Sigmoid colon (tissue), 7 donors: ENCODE results near the gene SEC24C. TPM values are rescaled to one million over a fixed set of nuclear protein-coding genes. Genes with fewer than 3 reads are reported as not detected.
"Not testable (repeated sequence)": the region's sequence is repeated elsewhere in the genome, so short reads cannot be mapped to it uniquely, and the experiment has no call there.

Source experiments
- DNase-seq: peaks from one replicate; pipeline ENCODE4 v3.0.0-alpha.2; 2019
- H3K27ac ChIP-seq, 4 donors: fragments of 200-600 bp; sonication (generic); one replicate each; pipeline ENCODE4 v1.5.1; 2016 to 2019; ENCODE audit warnings: mild to moderate bottlenecking in 1 of 4
- H3K27me3 ChIP-seq, 3 donors: fragments of 200-600 bp; sonication (generic); one replicate each; pipeline ENCODE4 v1.5.1; 2019; ENCODE audit warnings: mild to moderate bottlenecking in 1 of 3
- H3K36me3 ChIP-seq, 4 donors: fragments of 200-600 bp; sonication (generic); one replicate each; pipeline ENCODE4 v1.5.1; 2016 to 2019
- H3K4me1 ChIP-seq, 4 donors: fragments of 200-600 bp; sonication (generic); one replicate each; pipeline ENCODE4 v1.5.1; 2017 to 2019
- H3K4me3 ChIP-seq, 4 donors: fragments of 200-600 bp; sonication (generic); one replicate each; pipeline ENCODE4 v1.5.1; 2017 to 2019; ENCODE audit warnings: mild to moderate bottlenecking in 2 of 4, moderate library complexity in 1 of 4
- H3K9me3 ChIP-seq, 4 donors: fragments of 200-600 bp in 3 of 4; sonication (generic) in 3 of 4; one replicate each; pipeline versions ENCODE4 v1.5.1 to v1.6.1; 2013 to 2019
- EP300 ChIP-seq, 4 donors: sonication (generic); formaldehyde crosslinking; IDR thresholded peaks; one replicate each; pipeline ENCODE4 v1.6.1; 2017; ENCODE audit warnings: antibody characterized with exemption in 4 of 4
- POLR2A ChIP-seq, 2 donors: fragments of 450-650 bp; IDR thresholded peaks; one replicate each; pipeline ENCODE4 v1.6.1; 2016; ENCODE audit warnings: antibody characterized with exemption in 2 of 2, mild to moderate bottlenecking in 2 of 2, moderate library complexity in 2 of 2
- POLR2AphosphoS5 ChIP-seq, 4 donors: sonication (generic); formaldehyde crosslinking; IDR thresholded peaks; one replicate each; pipeline ENCODE4 v1.6.1; 2017; ENCODE audit warnings: antibody characterized with exemption in 4 of 4
- WGBS, 2 donors: extraction: QIAGEN DNeasy Blood & Tissue Kit; methylation state at CpG; one replicate each; pipeline ENCODE4 v1.1.7; 2013; 5-methylcytosine and 5-hydroxymethylcytosine counted together
- intact Hi-C: fragments of 100-400 bp; cut with DNase I; formaldehyde crosslinking; loops from one replicate; pipeline ENCODE4 v1.15.1; 2023
- polyA plus RNA-seq, 3 donors: library from polyadenylated mRNA; stranded (reverse); fragments of 200-250 nt; gene quantifications; one replicate each; pipeline ENCODE4 v1.2.3, GENCODE V29; 2013
- total RNA-seq, 4 donors: library from RNA; depleted of rRNA; stranded (reverse); fragments of >200 nt; gene quantifications; one replicate each; pipeline ENCODE4 v1.1.0, GENCODE V29; 2016
- TF ChIP-seq, protein P1 (sequence below), 4 experiments: fragments of 450-650 bp in 3 of 4; fragments of 200-600 bp in 1 of 4; IDR thresholded peaks; one replicate each; pipeline ENCODE4 v1.5.1; 2016 to 2019; ENCODE audit warnings: antibody characterized with exemption in 4 of 4, mild to moderate bottlenecking in 3 of 4, moderate library complexity in 2 of 4
- donor health status: healthy with polysubstance abuse.
- donor health status: Bipolar disorder and iron deficiency.
- donor health status: healthy.

Gene SEC24C
- total and polyA plus RNA-seq, 7 donors: 25.2 to 52.3 (median 37.5) TPM

DNA sequence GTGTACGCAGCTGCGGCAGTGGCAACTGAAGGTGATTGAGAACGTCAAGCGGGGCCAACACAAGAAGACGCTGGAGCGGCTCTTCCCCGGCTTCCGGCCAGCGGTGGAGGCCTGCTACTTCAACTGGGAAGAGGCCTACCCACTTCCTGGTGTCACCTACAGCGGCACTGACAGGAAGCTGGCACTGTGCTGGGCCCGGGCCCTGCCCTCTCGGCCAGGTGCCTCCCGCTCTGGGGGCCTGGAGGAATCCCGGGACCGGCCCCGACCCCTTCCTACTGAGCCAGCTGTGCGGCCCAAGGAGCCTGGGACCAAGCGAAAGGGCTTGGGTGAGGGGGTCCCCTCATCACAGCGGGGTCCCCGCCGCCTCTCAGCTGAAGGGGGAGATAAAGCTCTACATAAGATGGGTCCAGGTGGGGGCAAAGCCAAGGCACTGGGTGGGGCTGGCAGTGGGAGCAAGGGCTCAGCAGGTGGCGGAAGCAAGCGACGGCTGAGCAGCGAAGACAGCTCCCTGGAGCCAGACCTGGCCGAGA is 47.8 kb downstream of the SEC24C start:
- Histone ChIP-seq H3K36me3 (peaks cover 60 to 83% (median 78%) of the 10 kb centered on the region in 4 donors), H3K9me3 (no peaks in the 10 kb centered on the region), H3K4me1 (peaks cover 0 to 19% (median 16%) of the 10 kb centered on the region in 4 donors), H3K27ac (no peak overlapping the region), H3K4me3 (no peak overlapping the region), H3K27me3 (no peaks in the 10 kb centered on the region)
- intact Hi-C loops: no loop called here
- no peak for DNase-seq
- no peak for TF ChIP-seq POLR2A (IDR thresholded peaks at IDR 0.05)
- TF ChIP-seq POLR2AphosphoS5 (IDR thresholded peaks at IDR 0.05): no peak
- no peak for TF ChIP-seq EP300 (IDR thresholded peaks at IDR 0.05)
- TF ChIP-seq, protein P1, sequence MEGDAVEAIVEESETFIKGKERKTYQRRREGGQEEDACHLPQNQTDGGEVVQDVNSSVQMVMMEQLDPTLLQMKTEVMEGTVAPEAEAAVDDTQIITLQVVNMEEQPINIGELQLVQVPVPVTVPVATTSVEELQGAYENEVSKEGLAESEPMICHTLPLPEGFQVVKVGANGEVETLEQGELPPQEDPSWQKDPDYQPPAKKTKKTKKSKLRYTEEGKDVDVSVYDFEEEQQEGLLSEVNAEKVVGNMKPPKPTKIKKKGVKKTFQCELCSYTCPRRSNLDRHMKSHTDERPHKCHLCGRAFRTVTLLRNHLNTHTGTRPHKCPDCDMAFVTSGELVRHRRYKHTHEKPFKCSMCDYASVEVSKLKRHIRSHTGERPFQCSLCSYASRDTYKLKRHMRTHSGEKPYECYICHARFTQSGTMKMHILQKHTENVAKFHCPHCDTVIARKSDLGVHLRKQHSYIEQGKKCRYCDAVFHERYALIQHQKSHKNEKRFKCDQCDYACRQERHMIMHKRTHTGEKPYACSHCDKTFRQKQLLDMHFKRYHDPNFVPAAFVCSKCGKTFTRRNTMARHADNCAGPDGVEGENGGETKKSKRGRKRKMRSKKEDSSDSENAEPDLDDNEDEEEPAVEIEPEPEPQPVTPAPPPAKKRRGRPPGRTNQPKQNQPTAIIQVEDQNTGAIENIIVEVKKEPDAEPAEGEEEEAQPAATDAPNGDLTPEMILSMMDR (IDR thresholded peaks at IDR 0.05): no peak
- WGBS, 2 donors: 94 to 96% methylated on average over 26 of the region's 26 CpGs

DNA sequence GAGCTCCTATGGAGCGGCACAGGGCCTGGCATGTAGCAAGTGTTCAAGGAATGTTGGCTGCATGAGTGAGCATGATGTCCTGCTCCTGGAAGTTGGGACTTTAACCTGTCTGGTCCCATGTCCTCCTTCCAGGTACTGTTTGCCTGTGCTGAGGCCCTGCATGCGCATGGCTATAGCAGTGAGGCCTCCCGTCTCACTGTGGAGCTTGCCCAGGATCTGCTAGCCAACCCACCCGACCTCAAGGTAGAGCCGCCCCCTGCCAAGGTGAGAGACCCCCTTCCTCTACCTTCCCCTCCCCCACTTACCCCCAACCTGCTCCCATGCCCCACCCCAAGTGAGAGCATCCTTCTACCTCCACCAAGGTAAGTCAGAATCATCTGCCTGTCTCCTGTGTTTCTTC is 49.3 kb downstream of the SEC24C start:
- Histone ChIP-seq H3K27me3 (no peaks in the 10 kb centered on the region), H3K9me3 (no peaks in the 10 kb centered on the region), H3K36me3 (peaks cover 64 to 98% (median 90%) of the 10 kb centered on the region in 4 donors), H3K27ac (no peak overlapping the region), H3K4me1 (peaks cover 0 to 4% (median under 1%) of the 10 kb centered on the region in 4 donors), H3K4me3 (no peak overlapping the region)
- DNase-seq: no peak
- WGBS, 2 donors: 93 to 94% methylated on average over 5 of the region's 5 CpGs
- TF ChIP-seq POLR2A (IDR thresholded peaks at IDR 0.05): no peak
- TF ChIP-seq, protein P1 (IDR thresholded peaks at IDR 0.05): no peak
- intact Hi-C loops: no loop called here

DNA sequence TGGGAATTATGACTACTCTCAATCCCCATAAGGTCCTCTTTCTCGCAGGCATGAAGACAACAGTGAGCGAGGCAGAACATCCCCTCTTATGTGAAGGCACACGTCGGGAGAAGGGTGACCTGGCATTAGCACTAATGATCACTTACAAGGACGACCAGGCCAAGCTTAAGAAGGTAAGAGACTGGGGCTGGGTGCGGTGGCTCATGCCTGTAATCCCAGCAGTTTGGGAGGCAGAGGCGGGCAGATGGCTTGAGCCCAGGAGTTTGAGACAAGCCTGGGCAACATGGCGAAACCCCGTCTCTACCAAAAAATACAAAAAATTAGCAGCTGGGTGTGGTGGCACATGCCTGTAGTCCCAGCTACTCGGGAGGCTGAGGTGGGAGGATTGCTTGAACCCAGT is 51.3 kb downstream of the SEC24C start:
- H3K36me3 ChIP-seq: peaks cover 53 to 100% (median 86%) of the 10 kb centered on the region in 4 donors
- H3K4me3 ChIP-seq, H3K4me1 ChIP-seq, H3K27ac ChIP-seq, H3K27me3 ChIP-seq, intact Hi-C loops, DNase-seq, H3K9me3 ChIP-seq: not testable (repeated sequence)
- 95 to 96% methylated on average over 10 of the region's 10 CpGs for WGBS, 2 donors

DNA sequence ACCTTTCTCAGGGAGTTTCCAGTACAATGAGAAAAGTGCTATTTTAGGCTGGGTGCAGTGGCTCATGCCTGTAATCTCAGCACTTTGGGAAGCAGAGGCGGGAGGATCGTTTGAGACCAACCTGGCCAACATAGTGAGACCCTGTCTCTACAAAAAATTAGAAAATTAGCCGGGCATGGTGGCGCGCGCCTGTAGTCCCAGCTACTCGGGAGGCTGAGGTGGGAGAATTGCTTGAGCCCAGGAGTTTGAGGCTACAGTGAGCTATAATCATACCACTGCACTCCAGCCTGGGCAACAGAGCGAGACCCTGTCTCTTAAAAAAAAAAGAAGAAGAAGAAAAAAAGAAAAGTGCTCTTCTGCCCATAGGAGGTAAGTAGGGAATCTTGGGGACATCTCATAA is 51.9 kb downstream of the SEC24C start:
- peaks cover 51 to 100% (median 86%) of the 10 kb centered on the region in 4 donors for H3K36me3 ChIP-seq
- DNase-seq, H3K4me1 ChIP-seq, H3K4me3 ChIP-seq, H3K9me3 ChIP-seq, intact Hi-C loops, H3K27ac ChIP-seq, H3K27me3 ChIP-seq: not testable (repeated sequence)
- WGBS, 2 donors: 96 to 97% methylated on average over 8 of the region's 8 CpGs

DNA sequence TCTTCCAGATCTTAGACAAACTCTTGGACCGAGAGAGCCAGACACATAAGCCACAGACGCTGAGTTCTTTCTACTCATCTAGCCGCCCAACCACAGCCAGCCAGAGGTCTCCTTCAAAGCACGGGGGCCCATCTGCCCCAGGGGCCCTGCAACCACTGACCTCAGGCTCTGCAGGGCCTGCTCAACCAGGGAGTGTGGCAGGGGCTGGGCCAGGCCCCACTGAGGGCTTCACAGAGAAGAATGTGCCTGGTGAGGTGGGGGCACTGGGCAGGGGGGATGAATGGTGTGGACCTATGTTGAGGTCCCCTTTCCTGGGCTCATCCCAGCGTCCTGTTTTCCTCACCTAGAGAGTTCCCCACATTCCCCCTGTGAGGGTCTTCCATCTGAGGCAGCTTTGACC is 52.6 kb downstream of the SEC24C start:
- intact Hi-C loops: no loop called here
- no peak overlapping the region for H3K4me3 ChIP-seq
- WGBS, 2 donors: 89 to 94% methylated on average over 5 of the region's 5 CpGs
- H3K27me3 ChIP-seq: no peaks in the 10 kb centered on the region
- no peaks in the 10 kb centered on the region for H3K9me3 ChIP-seq
- no peaks in the 10 kb centered on the region for H3K4me1 ChIP-seq
- no peak overlapping the region for H3K27ac ChIP-seq
- peak; percentile 60 for DNase-seq
- TF ChIP-seq POLR2AphosphoS5 (IDR thresholded peaks at IDR 0.05): no peak
- TF ChIP-seq, protein P1 (IDR thresholded peaks at IDR 0.05): no peak
- TF ChIP-seq EP300 (IDR thresholded peaks at IDR 0.05): no peak
- TF ChIP-seq POLR2A (IDR thresholded peaks at IDR 0.05): no peak
- H3K36me3 ChIP-seq: peaks cover 51 to 100% (median 86%) of the 10 kb centered on the region in 4 donors

DNA sequence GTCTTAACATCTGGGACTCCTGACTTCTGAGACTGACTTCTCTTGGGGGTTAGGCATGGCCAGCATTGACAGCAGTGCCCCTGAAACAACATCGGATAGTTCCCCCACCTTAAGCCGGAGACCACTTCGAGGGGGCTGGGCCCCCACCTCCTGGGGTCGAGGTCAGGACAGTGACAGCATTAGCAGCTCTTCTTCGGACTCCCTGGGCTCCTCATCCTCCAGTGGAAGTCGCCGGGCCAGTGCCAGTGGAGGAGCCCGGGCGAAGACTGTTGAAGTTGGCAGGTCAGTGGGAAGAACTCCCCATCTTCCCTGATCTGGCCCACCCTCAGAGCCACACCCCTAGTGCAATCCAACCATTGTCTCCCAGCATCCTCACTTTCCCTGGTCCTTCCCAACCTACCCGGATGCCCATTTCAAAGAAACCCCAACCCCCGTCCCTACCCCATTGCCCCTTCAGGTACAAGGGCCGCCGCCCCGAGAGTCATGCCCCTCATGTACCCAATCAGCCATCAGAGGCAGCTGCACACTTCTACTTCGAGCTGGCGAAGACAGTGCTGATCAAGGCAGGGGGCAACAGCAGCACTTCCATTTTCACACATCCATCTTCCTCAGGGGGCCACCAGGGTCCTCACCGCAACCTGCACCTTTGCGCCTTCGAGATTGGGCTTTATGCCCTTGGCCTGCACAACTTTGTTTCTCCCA is 53.3 kb downstream of the SEC24C start:
- 93% methylated on average over 19 of the region's 19 CpGs for WGBS, 2 donors
- peak; percentile 64 for DNase-seq
- TF ChIP-seq, protein P1 (IDR thresholded peaks at IDR 0.05): no peak
- no peak for TF ChIP-seq EP300 (IDR thresholded peaks at IDR 0.05)
- no peak for TF ChIP-seq POLR2AphosphoS5 (IDR thresholded peaks at IDR 0.05)
- no peak for TF ChIP-seq POLR2A (IDR thresholded peaks at IDR 0.05)
- Histone ChIP-seq H3K4me1 (no peaks in the 10 kb centered on the region), H3K4me3 (no peak overlapping the region), H3K27ac (no peak overlapping the region), H3K36me3 (peaks cover 51 to 100% (median 85%) of the 10 kb centered on the region in 4 donors), H3K9me3 (no peaks in the 10 kb centered on the region), H3K27me3 (no peaks in the 10 kb centered on the region)
- intact Hi-C loops: no loop called here
